ENCODE results near the gene MED25. TPM values are rescaled to one million over a fixed set of nuclear protein-coding genes. Genes with fewer than 3 reads are reported as not detected.

MED25 gene
- polyA plus RNA-seq, 1 donor from 2014 or later = 18.9 TPM

DNA sequence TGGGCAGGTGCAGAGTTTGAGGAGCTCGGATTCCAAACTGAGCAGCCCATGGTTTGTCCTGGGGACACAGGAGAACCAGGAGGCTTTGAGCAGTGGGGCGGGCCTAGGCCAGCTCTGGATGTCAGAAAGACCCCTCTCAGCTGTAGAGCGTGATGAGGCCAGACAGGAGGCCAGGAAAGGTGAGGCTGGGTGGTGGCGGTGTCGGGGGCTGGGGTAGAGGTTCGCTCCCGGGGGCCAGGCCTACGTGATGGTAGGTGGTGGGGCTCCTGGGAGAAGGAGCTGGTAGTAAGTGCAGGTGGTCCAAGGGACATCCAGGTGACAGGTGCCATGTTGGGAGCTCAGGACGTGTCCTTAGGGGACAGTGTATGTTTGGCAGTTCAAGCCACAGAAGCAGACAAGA lies 19.3 kb downstream of the MED25 start:
- Histone ChIP-seq H3K79me2 (replicated peaks; ENCODE audit: insufficient read depth, low read length) (no peaks in the 10 kb centered on the region), H3K9ac (ENCODE audit: low read length) (no peak overlapping the region), H3K27ac (ENCODE audit: low read length) (no peak overlapping the region), H2AFZ (ENCODE audit: low read depth, low read length) (no peak overlapping the region), H3K9me2 (ENCODE audit: insufficient read depth, low read length) (no peaks in the 10 kb centered on the region), H3F3A (ENCODE audit: insufficient read depth, low read length, poor library complexity, severe bottlenecking) (no peaks in the 10 kb centered on the region), H3K9me3 (ENCODE audit: low read length) (no peaks in the 10 kb centered on the region), H3K27me3 (ENCODE audit: insufficient read depth, low read depth, low read length) (no peaks in the 10 kb centered on the region), H3K4me2 (ENCODE audit: low read length) (no peak overlapping the region), H3K4me3 (ENCODE audit: low read length) (no peak overlapping the region), H3K36me3 (ENCODE audit: insufficient read depth, low read length) (peaks cover 5% of the 10 kb centered on the region), H4K20me1 (ENCODE audit: insufficient read depth) (no peaks in the 10 kb centered on the region)
- TF ChIP-seq, protein P1, sequence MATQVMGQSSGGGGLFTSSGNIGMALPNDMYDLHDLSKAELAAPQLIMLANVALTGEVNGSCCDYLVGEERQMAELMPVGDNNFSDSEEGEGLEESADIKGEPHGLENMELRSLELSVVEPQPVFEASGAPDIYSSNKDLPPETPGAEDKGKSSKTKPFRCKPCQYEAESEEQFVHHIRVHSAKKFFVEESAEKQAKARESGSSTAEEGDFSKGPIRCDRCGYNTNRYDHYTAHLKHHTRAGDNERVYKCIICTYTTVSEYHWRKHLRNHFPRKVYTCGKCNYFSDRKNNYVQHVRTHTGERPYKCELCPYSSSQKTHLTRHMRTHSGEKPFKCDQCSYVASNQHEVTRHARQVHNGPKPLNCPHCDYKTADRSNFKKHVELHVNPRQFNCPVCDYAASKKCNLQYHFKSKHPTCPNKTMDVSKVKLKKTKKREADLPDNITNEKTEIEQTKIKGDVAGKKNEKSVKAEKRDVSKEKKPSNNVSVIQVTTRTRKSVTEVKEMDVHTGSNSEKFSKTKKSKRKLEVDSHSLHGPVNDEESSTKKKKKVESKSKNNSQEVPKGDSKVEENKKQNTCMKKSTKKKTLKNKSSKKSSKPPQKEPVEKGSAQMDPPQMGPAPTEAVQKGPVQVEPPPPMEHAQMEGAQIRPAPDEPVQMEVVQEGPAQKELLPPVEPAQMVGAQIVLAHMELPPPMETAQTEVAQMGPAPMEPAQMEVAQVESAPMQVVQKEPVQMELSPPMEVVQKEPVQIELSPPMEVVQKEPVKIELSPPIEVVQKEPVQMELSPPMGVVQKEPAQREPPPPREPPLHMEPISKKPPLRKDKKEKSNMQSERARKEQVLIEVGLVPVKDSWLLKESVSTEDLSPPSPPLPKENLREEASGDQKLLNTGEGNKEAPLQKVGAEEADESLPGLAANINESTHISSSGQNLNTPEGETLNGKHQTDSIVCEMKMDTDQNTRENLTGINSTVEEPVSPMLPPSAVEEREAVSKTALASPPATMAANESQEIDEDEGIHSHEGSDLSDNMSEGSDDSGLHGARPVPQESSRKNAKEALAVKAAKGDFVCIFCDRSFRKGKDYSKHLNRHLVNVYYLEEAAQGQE (IDR thresholded peaks at IDR 0.05; ENCODE audit: borderline replicate concordance) = no peak
- TF ChIP-seq POLR2AphosphoS5 (IDR thresholded peaks at IDR 0.05) = no peak

GRCh38 chr19:49838885-49839588 lies 20.9 kb downstream of the MED25 start:
- H3K4me3 ChIP-seq (ENCODE audit: low read length) = no peak overlapping the region
- H4K20me1 ChIP-seq (ENCODE audit: insufficient read depth) = no peaks in the 10 kb centered on the region
- H3K4me2 ChIP-seq (ENCODE audit: low read length) = no peak overlapping the region
- no peak for TF ChIP-seq MXI1 (conservative IDR thresholded peaks at IDR 0.05; ENCODE audit: poor library complexity, severe bottlenecking)
- no peak for TF ChIP-seq EP300 (conservative IDR thresholded peaks at IDR 0.05; ENCODE audit: poor library complexity, severe bottlenecking)
- no peak for TF ChIP-seq EZH2 (IDR thresholded peaks at IDR 0.05; ENCODE audit: borderline replicate concordance, insufficient read depth, low read length, poor library complexity, severe bottlenecking)
- TF ChIP-seq TAF1 (IDR thresholded peaks at IDR 0.05; ENCODE audit: low read depth) = no peak
- TF ChIP-seq RAD21 (conservative IDR thresholded peaks at IDR 0.05) = no peak
- no peak for TF ChIP-seq SMC3 (conservative IDR thresholded peaks at IDR 0.05; ENCODE audit: poor library complexity)
- TF ChIP-seq, protein P1 (IDR thresholded peaks at IDR 0.05; ENCODE audit: borderline replicate concordance) = no peak
- no peak for TF ChIP-seq POLR2AphosphoS5 (IDR thresholded peaks at IDR 0.05)
- no peak for TF ChIP-seq CTCF (IDR thresholded peaks at IDR 0.05; ENCODE audit: poor library complexity, severe bottlenecking)
- H3K9ac ChIP-seq (ENCODE audit: low read length) = no peak overlapping the region
- peaks cover 5% of the 10 kb centered on the region for H3K36me3 ChIP-seq (ENCODE audit: insufficient read depth, low read length)
- no peaks in the 10 kb centered on the region for H3K79me2 ChIP-seq (replicated peaks; ENCODE audit: insufficient read depth, low read length)
- H3K9me3 ChIP-seq (ENCODE audit: low read length) = no peaks in the 10 kb centered on the region
- no peak overlapping the region for H2AFZ ChIP-seq (ENCODE audit: low read depth, low read length)
- no peak overlapping the region for H3K27ac ChIP-seq (ENCODE audit: low read length)
- H3F3A ChIP-seq (ENCODE audit: insufficient read depth, low read length, poor library complexity, severe bottlenecking) = no peaks in the 10 kb centered on the region
- no peaks in the 10 kb centered on the region for H3K27me3 ChIP-seq (ENCODE audit: insufficient read depth, low read depth, low read length)
- no peaks in the 10 kb centered on the region for H3K9me2 ChIP-seq (ENCODE audit: insufficient read depth, low read length)
